ENCODE measurements around the gene ZNF165.
"Not testable (repeated sequence)": the region's sequence is repeated elsewhere in the genome, so short reads cannot be mapped to it uniquely, and the experiment has no call there.

ZNF165 gene

DNA sequence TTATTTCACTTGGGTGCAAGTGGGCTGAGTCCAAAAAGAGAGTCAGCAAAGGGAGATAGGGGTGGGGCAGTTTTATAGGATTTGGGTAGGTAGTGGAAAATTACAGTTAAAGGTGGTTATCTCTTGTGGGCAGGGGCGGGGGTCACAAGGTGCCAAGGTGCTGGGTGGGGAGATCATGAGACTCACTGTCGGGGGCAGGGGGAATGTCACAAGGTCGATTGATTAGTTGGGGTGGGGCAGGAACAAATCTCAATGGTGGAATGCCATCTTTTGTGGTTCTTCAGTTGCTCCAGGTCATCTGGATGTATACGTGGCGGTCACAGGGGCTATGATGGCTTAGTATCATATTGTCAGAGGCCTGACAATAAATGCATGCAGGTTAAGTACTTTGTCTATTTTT lies 41.9 kb downstream of the ZNF165 start:
- not testable (repeated sequence) for DNase-seq

DNA sequence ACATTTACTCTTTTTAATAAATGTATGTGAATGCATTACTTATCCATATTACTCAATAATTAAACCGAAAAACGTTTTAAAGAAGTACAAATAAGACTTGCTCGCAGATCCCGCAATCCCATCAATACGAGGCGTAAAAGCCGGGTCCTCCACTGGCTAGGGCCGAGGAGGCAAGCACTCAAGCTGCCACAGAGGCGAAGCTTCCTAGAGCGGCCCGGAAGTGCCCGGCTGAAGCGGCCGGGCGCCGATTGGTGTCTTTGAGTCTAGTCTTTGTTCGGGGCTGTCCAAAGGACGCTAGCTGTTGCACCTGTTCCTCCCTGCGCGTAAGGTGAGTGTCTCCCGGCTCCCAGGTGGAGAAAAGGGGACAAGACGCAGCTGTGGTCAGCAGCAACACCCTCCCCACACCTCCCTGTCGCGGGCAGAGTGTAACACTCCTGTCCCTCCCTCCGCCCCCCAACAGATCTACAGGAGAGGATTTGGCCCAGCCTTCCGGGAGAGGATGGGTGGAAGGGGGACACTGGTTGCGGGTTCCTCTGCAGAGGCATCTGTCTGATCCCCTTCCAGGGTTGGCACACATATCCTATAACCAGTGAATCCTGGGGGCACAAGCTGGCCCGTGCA lies 44.1 kb downstream of the ZNF165 start, which contains the start of gene ZSCAN16:
Gene ZSCAN16, plus strand, starts transcription at position 260 of the 621 bp plus-strand sequence. CDS start 835 bp downstream, outside the sequence.
- DNase-seq = peak; percentile 76

DNA sequence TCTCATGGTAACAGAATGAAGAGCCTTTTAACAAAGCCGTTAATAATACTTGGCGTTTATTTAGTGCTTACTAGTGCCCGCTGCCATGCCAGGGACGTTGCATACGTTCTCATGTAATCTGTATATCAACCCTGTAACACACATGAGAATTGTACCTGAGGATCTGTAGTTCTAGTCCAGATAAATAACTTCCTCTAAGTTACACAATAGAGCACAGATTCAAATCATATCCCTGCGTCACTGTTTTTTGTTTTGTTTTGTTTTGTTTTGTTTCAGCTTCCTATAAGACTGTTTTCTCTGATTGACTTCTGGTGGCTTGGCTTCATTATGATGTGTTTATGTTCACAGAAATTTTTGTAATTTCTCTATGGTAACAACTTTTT lies 44.6 kb downstream of the ZNF165 start:
- no peak for DNase-seq

DNA sequence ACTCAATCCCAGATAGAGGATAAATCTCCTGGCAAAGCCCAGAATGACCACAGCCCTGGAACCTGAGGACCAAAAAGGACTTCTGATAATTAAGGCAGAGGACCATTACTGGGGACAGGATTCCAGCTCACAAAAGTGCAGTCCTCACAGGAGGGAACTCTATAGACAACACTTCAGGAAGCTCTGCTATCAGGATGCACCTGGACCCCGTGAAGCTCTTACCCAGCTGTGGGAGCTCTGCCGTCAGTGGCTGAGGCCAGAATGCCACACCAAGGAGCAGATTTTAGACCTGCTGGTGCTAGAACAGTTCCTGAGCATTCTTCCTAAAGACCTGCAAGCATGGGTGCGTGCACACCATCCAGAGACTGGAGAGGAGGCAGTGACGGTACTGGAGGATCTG lies 45.0 kb downstream of the ZNF165 start:
- DNase-seq = no peak

DNA sequence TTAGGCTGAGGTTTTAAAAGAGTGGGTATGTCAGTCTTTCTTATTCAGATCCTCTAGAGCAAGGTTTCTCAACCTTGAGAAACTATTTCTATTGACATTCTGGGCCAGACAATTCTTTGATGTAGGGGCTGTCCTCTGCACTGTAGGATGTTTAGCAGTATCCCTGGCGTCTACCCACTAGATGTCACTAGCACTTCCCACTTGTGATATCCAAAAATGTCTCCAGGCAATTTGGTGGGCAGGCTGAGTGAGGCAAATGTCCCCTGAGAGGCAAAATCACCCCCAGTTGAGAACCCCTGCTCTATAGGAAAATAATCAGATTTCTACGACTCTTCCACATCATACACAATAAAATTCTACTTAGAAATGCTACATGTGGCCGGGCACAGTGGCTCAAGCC lies 53.6 kb downstream of the ZNF165 start:
- no peak for DNase-seq

DNA sequence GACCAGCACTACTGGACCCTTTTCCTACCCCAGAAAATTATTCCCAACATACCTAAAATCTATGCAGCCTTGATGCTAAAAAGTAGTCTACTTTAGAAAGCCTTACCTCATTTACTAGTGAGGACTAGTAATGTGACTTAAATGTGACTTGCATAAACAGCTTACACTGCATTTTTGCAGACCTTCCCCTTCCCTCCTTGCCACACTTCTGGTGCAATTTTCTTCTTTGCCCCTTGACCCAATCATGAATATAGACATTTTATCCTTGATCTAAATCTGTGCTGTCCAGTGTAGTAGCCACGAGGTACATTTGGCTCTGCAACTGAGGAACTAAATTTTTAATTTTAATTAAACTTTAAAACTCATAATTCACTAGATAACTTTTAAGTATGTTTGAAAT lies 54.3 kb downstream of the ZNF165 start:
- no peak for DNase-seq

DNA sequence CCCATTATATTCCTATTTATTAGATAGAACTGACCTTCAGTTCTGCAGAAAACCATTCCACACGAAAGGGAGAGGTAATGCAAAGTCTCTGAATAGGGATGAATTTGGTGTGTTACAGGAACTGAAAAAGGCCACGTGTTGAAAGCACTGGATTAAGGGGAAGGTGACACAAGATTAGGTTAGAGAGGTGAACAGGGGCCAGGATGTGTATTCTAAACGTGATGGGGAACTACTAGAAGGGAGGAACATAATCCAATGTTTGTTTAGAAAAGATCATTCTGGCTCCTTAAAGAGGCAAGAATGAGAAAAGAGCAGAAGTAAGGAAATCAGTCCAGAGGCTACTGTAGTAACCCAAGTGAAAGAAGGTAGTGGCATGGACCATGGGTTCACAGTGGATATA lies 55.0 kb downstream of the ZNF165 start:
- no peak for DNase-seq

DNA sequence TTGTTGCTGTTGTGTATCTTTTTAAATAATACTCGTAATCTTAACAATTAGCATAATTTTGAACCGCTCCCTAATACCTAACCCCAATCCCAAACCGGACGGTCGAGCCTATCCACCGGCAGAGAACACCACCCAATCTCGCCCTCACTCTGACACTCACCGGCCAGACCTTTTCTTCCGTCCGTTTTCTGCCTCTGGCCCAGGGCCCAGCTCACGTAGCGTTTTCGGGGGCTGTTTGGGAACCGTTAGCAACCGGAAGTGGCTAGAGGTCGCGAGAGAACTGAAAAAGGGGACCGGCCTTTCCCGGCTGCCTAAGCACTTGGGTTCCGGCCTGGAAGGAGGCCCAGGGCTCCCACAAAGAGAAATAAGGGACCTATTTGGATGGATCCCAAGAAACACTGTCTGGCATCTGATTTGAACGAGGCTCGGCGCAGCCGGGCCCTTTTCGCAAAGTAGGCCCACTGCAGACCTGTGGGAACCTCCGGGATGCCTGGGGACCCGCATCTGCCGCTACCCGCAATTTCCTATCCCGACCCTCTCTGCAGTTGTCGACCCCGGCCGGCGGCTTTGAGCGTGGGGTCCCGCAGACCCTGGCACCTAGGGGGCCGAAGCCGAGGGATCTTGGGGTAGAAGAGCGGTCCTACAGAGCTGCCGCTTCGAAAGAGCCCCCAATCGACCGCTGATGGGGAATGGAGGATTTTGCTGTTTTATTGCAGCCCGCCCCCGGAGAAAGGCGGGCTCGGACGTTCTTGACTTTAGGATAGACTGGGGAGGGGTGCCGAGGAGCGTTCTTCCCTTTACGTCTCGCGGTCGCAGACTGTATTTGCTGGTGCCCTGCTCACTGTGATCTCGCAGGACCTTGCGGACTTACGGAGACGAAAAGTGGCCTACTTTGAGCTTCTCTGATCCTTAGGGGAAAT lies 56.5 kb downstream of the ZNF165 start:
- DNase-seq = peak; percentile 76

DNA sequence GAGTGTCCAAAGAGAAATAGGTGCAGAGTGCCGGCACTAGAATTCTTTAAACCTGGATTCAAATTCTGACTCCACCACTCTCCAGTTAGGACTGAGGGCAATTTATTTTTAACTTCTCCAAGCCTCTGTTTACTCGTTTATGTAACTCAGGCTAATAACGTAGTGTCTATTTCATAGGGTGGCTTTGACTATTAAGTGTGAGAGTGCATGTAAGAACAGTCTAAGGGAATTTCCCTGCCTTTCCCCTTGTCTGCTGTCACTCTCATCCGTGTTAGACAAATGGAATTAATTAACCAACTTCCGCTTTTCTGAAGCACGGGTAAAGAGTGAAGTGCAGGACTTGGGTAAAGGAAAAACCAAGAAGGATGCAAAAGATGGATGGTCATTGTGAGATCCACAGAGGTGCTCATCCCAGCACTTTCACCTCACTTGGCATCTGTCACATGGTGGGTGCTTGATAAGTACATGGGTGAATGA lies 57.2 kb downstream of the ZNF165 start:
- DNase-seq = peak; percentile 34
